Neural progenitor cell (in vitro differentiated cells): Measurements from ENCODE around the gene TSPAN3. TPM values are rescaled to one million over a fixed set of nuclear protein-coding genes. Genes with fewer than 3 reads are reported as not detected.

Experiments
- DNase-seq: peaks from one replicate; pipeline ENCODE4 v3.0.0-alpha.2; 2016; ENCODE audit warnings: low spot score
- H2AFZ ChIP-seq: fragments of 200-600 bp; sonication (generic); replicated peaks from 2 replicates; pipeline ENCODE4 v1.6.1; 2016; ENCODE audit warnings: antibody characterized with exemption
- H3F3A ChIP-seq: fragments of 200-600 bp; sonication (generic); 2 replicates; pipeline ENCODE4 v1.6.1; 2016; ENCODE audit warnings: antibody characterized with exemption, low read depth
- H3K27ac ChIP-seq: fragments of 200-600 bp; sonication (generic); 2 replicates; pipeline ENCODE4 v1.5.1; 2016; ENCODE audit warnings: mild to moderate bottlenecking
- H3K27me3 ChIP-seq: fragments of 200-600 bp; sonication (generic); 2 replicates; pipeline ENCODE4 v1.6.1; 2016; ENCODE audit warnings: mild to moderate bottlenecking, moderate library complexity
- H3K36me3 ChIP-seq: fragments of 200-600 bp; sonication (generic); 2 replicates; pipeline ENCODE4 v1.5.1; 2016
- H3K4me1 ChIP-seq: fragments of 200-600 bp; sonication (generic); 2 replicates; pipeline ENCODE4 v1.6.1; 2016; ENCODE audit warnings: mixed run types
- H3K4me2 ChIP-seq: fragments of 200-600 bp; sonication (generic); 2 replicates; pipeline ENCODE4 v1.6.1; 2016
- H3K4me3 ChIP-seq: fragments of 200-600 bp; sonication (generic); 2 replicates; pipeline ENCODE4 v1.5.1; 2016
- H3K79me2 ChIP-seq: fragments of 200-600 bp; sonication (generic); 2 replicates; pipeline ENCODE4 v1.6.1; 2016; ENCODE audit warnings: low read depth
- H3K9ac ChIP-seq: fragments of 200-600 bp; sonication (generic); 2 replicates; pipeline ENCODE4 v1.6.1; 2016
- H3K9me3 ChIP-seq: fragments of 200-600 bp; sonication (generic); 2 replicates; pipeline ENCODE4 v1.5.1; 2016; ENCODE audit warnings: low read depth
- H4K20me1 ChIP-seq: fragments of 200-600 bp; sonication (generic); 2 replicates; pipeline ENCODE4 v1.6.1; 2016; ENCODE audit warnings: low read depth
- H3K27ac Mint-ChIP-seq: 3 replicates; pipeline ENCODE4 v1.8.0; 2021; ENCODE audit warnings: mixed read lengths
- H3K27me3 Mint-ChIP-seq: 2 replicates; pipeline ENCODE4 v1.8.0; 2022; ENCODE audit warnings: low read depth, mild to moderate bottlenecking, inconsistent platforms, moderate library complexity, mixed read lengths; ENCODE audit not compliant: insufficient read depth
- H3K36me3 Mint-ChIP-seq: 3 replicates; pipeline ENCODE4 v1.8.0; 2021; ENCODE audit warnings: mixed read lengths
- H3K4me1 Mint-ChIP-seq: 3 replicates; pipeline ENCODE4 v1.8.0; 2021; ENCODE audit warnings: mixed read lengths
- H3K4me3 Mint-ChIP-seq: 3 replicates; pipeline ENCODE4 v1.8.0; 2021; ENCODE audit warnings: mild to moderate bottlenecking, moderate library complexity, mixed read lengths
- H3K9me3 Mint-ChIP-seq: 3 replicates; pipeline ENCODE4 v1.8.0; 2020; ENCODE audit warnings: mixed read lengths
- EZH2 ChIP-seq: fragments of 200-600 bp; sonication (generic); IDR thresholded peaks from 2 replicates; pipeline ENCODE4 v1.6.1; 2017; ENCODE audit warnings: antibody characterized with exemption, mild to moderate bottlenecking, moderate library complexity
- EZH2phosphoT487 ChIP-seq: fragments of 200-600 bp; sonication (generic); IDR thresholded peaks from 2 replicates; pipeline ENCODE4 v1.6.1; 2017; ENCODE audit warnings: antibody characterized with exemption
- total RNA-seq: library from RNA; depleted of rRNA; stranded (reverse); fragments of >200 nt; gene quantifications from 2 replicates; pipeline ENCODE4 v1.2.3, GENCODE V29; 2015; ENCODE audit warnings: low replicate concordance
- TF ChIP-seq, protein P1 (sequence below): fragments of 200-600 bp; sonication (generic); IDR thresholded peaks from 2 replicates; pipeline ENCODE4 v1.5.1; 2017; ENCODE audit warnings: antibody characterized with exemption, mild to moderate bottlenecking

Gene TSPAN3
- total RNA-seq, 1 donor from 2014 or later: 474 TPM

DNA sequence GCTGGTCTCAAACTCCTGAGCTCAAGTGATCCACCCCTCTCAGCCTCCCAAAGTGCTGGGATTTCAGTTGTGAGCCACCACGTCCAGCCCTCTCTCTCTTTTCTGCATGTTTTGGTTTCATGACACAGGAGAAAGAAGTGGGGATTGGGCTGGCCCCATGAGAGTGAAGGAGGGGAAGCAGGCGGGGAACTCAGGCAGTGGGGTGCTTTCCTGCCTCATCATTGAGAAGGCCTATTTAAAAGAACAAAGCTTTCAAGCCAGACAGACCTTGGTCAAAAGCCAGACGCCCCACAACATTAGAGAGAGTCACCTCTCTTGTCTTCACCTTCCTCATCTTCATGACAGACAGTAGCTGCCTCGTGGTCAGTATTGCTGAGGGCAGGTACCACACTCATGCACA is 60.1 kb downstream of the TSPAN3 start:
- DNase-seq: no peak
- Histone ChIP-seq H3K27ac (no peak overlapping the region), H3K9ac (no peak overlapping the region), H3K9me3 (no peaks in the 10 kb centered on the region), H2AFZ (no peak overlapping the region), H3K4me1 (peaks cover 2% of the 10 kb centered on the region), H3K4me2 (no peak overlapping the region), H3K79me2 (no peaks in the 10 kb centered on the region), H3F3A (no peaks in the 10 kb centered on the region), H4K20me1 (no peaks in the 10 kb centered on the region), H3K27me3 (no peaks in the 10 kb centered on the region), H3K36me3 (no peaks in the 10 kb centered on the region), H3K4me3 (no peak overlapping the region)
- H3K36me3 Mint-ChIP-seq: no peaks in the 10 kb centered on the region
- no peak for TF ChIP-seq EZH2
- TF ChIP-seq, protein P1, sequence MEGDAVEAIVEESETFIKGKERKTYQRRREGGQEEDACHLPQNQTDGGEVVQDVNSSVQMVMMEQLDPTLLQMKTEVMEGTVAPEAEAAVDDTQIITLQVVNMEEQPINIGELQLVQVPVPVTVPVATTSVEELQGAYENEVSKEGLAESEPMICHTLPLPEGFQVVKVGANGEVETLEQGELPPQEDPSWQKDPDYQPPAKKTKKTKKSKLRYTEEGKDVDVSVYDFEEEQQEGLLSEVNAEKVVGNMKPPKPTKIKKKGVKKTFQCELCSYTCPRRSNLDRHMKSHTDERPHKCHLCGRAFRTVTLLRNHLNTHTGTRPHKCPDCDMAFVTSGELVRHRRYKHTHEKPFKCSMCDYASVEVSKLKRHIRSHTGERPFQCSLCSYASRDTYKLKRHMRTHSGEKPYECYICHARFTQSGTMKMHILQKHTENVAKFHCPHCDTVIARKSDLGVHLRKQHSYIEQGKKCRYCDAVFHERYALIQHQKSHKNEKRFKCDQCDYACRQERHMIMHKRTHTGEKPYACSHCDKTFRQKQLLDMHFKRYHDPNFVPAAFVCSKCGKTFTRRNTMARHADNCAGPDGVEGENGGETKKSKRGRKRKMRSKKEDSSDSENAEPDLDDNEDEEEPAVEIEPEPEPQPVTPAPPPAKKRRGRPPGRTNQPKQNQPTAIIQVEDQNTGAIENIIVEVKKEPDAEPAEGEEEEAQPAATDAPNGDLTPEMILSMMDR: no peak
- no peak for TF ChIP-seq EZH2phosphoT487
- H3K9me3 Mint-ChIP-seq: no peaks in the 10 kb centered on the region
- peaks cover 13% of the 10 kb centered on the region for H3K27me3 Mint-ChIP-seq
- H3K4me1 Mint-ChIP-seq: peaks cover 2% of the 10 kb centered on the region
- H3K27ac Mint-ChIP-seq: no peak overlapping the region
- H3K4me3 Mint-ChIP-seq: no peak overlapping the region

DNA sequence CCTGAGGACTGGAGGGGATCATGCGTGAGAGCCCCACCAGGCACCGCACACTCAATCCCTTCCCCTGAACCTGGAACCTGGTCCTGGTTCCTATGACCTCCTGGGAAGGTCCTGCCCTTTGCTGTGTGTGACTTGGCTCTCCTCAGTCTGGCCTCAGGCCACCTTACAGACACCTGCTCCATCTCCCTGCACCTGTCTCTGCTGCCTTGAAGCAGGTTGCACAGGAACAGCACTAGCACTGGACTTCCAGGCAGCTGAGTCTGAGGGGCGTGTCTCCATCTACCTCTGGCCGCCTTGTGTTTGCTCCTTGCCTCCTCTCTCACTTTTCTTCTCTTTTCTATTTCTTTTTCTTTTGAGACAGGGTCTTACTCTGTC is 60.6 kb downstream of the TSPAN3 start:
- no peak for TF ChIP-seq EZH2phosphoT487
- no peak for TF ChIP-seq EZH2
- TF ChIP-seq, protein P1: no peak
- H3K4me1 ChIP-seq: no peaks in the 10 kb centered on the region
- no peak overlapping the region for H3K9ac ChIP-seq
- no peaks in the 10 kb centered on the region for H3K79me2 ChIP-seq
- no peak overlapping the region for H3K4me2 ChIP-seq
- no peak overlapping the region for H3K4me3 ChIP-seq
- H3K9me3 Mint-ChIP-seq: no peaks in the 10 kb centered on the region
- H3K36me3 Mint-ChIP-seq: no peaks in the 10 kb centered on the region
- H3K36me3 ChIP-seq: no peaks in the 10 kb centered on the region
- H2AFZ ChIP-seq: no peak overlapping the region
- H3K27me3 Mint-ChIP-seq: peaks cover 11% of the 10 kb centered on the region
- no peak overlapping the region for H3K27ac Mint-ChIP-seq
- no peaks in the 10 kb centered on the region for H4K20me1 ChIP-seq
- H3K4me3 Mint-ChIP-seq: no peak overlapping the region
- no peak overlapping the region for H3K27ac ChIP-seq
- H3K4me1 Mint-ChIP-seq: peaks cover 2% of the 10 kb centered on the region
- H3K27me3 ChIP-seq: no peaks in the 10 kb centered on the region
- DNase-seq: no peak
- no peaks in the 10 kb centered on the region for H3F3A ChIP-seq
- no peaks in the 10 kb centered on the region for H3K9me3 ChIP-seq

DNA sequence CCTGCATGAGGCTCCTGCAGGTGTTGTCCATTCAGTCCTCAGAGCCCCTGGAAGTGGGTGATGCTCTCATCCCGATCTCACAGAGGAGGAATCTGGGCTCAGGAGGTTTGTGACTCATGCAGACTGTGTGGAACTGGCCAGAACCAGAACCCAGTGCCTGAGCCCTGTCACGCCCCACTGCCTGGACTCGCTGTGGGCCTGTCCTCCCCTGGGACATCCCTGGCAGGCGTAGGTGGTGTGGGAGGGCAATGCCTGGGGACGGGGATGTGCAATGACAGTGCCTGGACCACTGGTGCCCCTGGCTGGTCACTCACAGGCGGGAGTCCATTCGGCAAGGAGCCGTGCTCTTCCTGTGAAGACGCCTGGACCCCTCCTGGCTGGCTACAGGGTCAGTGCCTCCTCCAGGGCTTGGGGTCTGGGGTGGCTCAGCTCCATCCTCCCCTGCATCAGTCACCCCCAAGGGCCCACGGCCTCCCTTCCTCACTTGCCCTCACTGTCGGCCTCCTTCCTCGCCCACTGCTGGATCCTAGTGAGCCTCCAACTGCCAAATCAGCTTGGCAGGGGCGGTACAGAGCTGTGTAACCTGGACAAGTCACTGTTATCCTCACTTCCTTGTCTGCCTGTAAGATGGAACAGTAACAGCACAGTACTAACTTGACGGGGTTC is 61.1 kb downstream of the TSPAN3 start:
- no peak overlapping the region for H3K4me2 ChIP-seq
- no peaks in the 10 kb centered on the region for H3F3A ChIP-seq
- no peaks in the 10 kb centered on the region for H3K9me3 ChIP-seq
- no peaks in the 10 kb centered on the region for H3K36me3 Mint-ChIP-seq
- no peaks in the 10 kb centered on the region for H3K4me1 ChIP-seq
- H3K27me3 ChIP-seq: no peaks in the 10 kb centered on the region
- H3K4me3 ChIP-seq: no peak overlapping the region
- H3K27ac Mint-ChIP-seq: no peak overlapping the region
- H2AFZ ChIP-seq: no peak overlapping the region
- H3K36me3 ChIP-seq: no peaks in the 10 kb centered on the region
- H3K9ac ChIP-seq: no peak overlapping the region
- DNase-seq: no peak
- H3K27me3 Mint-ChIP-seq: peaks cover 11% of the 10 kb centered on the region
- H3K27ac ChIP-seq: no peak overlapping the region
- H3K4me3 Mint-ChIP-seq: no peak overlapping the region
- H3K4me1 Mint-ChIP-seq: no peaks in the 10 kb centered on the region
- H4K20me1 ChIP-seq: no peaks in the 10 kb centered on the region
- TF ChIP-seq EZH2: no peak
- TF ChIP-seq EZH2phosphoT487: no peak
- TF ChIP-seq, protein P1: no peak
- H3K9me3 Mint-ChIP-seq: no peaks in the 10 kb centered on the region
- no peaks in the 10 kb centered on the region for H3K79me2 ChIP-seq
